Measurements from ENCODE around the gene FARS2.
A peak's percentile ranks its signal among the peaks of the same experiment; 100 is the strongest.

Gene FARS2

GRCh38 chr6:5457041-5457440 is 195.7 kb downstream of the FARS2 start:
- ATAC-seq (replicated peaks) (no peak), DNase-seq (no peak)
- Mint-ChIP-seq H3K27ac (no peak overlapping the region), H3K36me3 (ENCODE audit: insufficient read depth) (no peaks in the 10 kb centered on the region), H3K4me1 (ENCODE audit: low read depth in 2 of 2) (peaks cover 9 to 10% of the 10 kb centered on the region in 2 donors), H3K4me3 (no peak overlapping the region), H3K9me3 (no peaks in the 10 kb centered on the region), H3K27me3 (no peaks in the 10 kb centered on the region)

- Mint-ChIP-seq H3K4me1 (ENCODE audit: low read depth in 2 of 2) (peaks cover 9 to 10% of the 10 kb centered on the region in 2 donors), H3K36me3 (ENCODE audit: insufficient read depth) (no peaks in the 10 kb centered on the region), H3K27me3 (no peaks in the 10 kb centered on the region), H3K27ac (no peak overlapping the region), H3K4me3 (no peak overlapping the region), H3K9me3 (no peaks in the 10 kb centered on the region)
- ATAC-seq (replicated peaks), result no peak
- no peak for DNase-seq
Measured at GRCh38 chr6:5457983-5458683, 196.8 kb downstream of the FARS2 start.

GRCh38 chr6:5459346-5459745 is 198.0 kb downstream of the FARS2 start:
- Mint-ChIP-seq H3K4me1 (ENCODE audit: low read depth in 2 of 2) (peaks cover 9 to 10% of the 10 kb centered on the region in 2 donors), H3K27me3 (no peaks in the 10 kb centered on the region), H3K4me3 (no peak overlapping the region), H3K36me3 (ENCODE audit: insufficient read depth) (no peaks in the 10 kb centered on the region), H3K9me3 (no peaks in the 10 kb centered on the region), H3K27ac (peak overlapping the region in 1 of 2 donors; percentile 7)
- DNase-seq, result no peak
- no peak for ATAC-seq (replicated peaks)

GRCh38 chr6:5461365-5461764 is 200.1 kb downstream of the FARS2 start:
- H3K4me3 Mint-ChIP-seq, result no peak overlapping the region
- no peaks in the 10 kb centered on the region for H3K36me3 Mint-ChIP-seq (ENCODE audit: insufficient read depth)
- H3K27ac Mint-ChIP-seq, result no peak overlapping the region
- H3K9me3 Mint-ChIP-seq, result no peaks in the 10 kb centered on the region
- no peak for DNase-seq
- ATAC-seq (replicated peaks), result no peak
- peaks cover 7 to 9% of the 10 kb centered on the region in 2 donors for H3K4me1 Mint-ChIP-seq (ENCODE audit: low read depth in 2 of 2)
- H3K27me3 Mint-ChIP-seq, result no peaks in the 10 kb centered on the region

GRCh38 chr6:5462856-5463255 is 201.5 kb downstream of the FARS2 start:
- Mint-ChIP-seq H3K4me1 (ENCODE audit: low read depth in 2 of 2) (peaks cover 5 to 9% of the 10 kb centered on the region in 2 donors), H3K36me3 (ENCODE audit: insufficient read depth) (no peaks in the 10 kb centered on the region), H3K27ac (no peak overlapping the region), H3K9me3 (no peaks in the 10 kb centered on the region), H3K27me3 (no peaks in the 10 kb centered on the region), H3K4me3 (no peak overlapping the region)
- ATAC-seq (replicated peaks) (no peak), DNase-seq (no peak)

- no peak for ATAC-seq (replicated peaks)
- no peaks in the 10 kb centered on the region for H3K36me3 Mint-ChIP-seq (ENCODE audit: insufficient read depth)
- no peak for DNase-seq
- no peaks in the 10 kb centered on the region for H3K9me3 Mint-ChIP-seq
- H3K27me3 Mint-ChIP-seq, result no peaks in the 10 kb centered on the region
- H3K27ac Mint-ChIP-seq, result no peak overlapping the region
- H3K4me1 Mint-ChIP-seq (ENCODE audit: low read depth in 2 of 2), result peaks cover 3 to 9% of the 10 kb centered on the region in 2 donors
- H3K4me3 Mint-ChIP-seq, result no peak overlapping the region
Measured at GRCh38 chr6:5463690-5464089, 202.4 kb downstream of the FARS2 start.

- H3K4me3 Mint-ChIP-seq, result no peak overlapping the region
- no peak overlapping the region for H3K27ac Mint-ChIP-seq
- peaks cover 3 to 8% of the 10 kb centered on the region in 2 donors for H3K4me1 Mint-ChIP-seq (ENCODE audit: low read depth in 2 of 2)
- DNase-seq, result no peak
- no peak for ATAC-seq (replicated peaks)
- no peaks in the 10 kb centered on the region for H3K9me3 Mint-ChIP-seq
- H3K36me3 Mint-ChIP-seq (ENCODE audit: insufficient read depth), result no peaks in the 10 kb centered on the region
- no peaks in the 10 kb centered on the region for H3K27me3 Mint-ChIP-seq
Measured at GRCh38 chr6:5464099-5464885, 203.0 kb downstream of the FARS2 start.

GRCh38 chr6:5466281-5467136 is 205.2 kb downstream of the FARS2 start:
- DNase-seq (no peak), ATAC-seq (replicated peaks) (no peak)
- no peaks in the 10 kb centered on the region for H3K27me3 Mint-ChIP-seq
- no peaks in the 10 kb centered on the region for H3K36me3 Mint-ChIP-seq (ENCODE audit: insufficient read depth)
- no peaks in the 10 kb centered on the region for H3K4me1 Mint-ChIP-seq (ENCODE audit: low read depth in 2 of 2)
- no peaks in the 10 kb centered on the region for H3K9me3 Mint-ChIP-seq
- H3K27ac Mint-ChIP-seq, result peak overlapping the region in 1 of 2 donors; percentile 0
- no peak overlapping the region for H3K4me3 Mint-ChIP-seq

- H3K27ac Mint-ChIP-seq, result no peak overlapping the region
- DNase-seq (no peak), ATAC-seq (replicated peaks) (no peak)
- H3K27me3 Mint-ChIP-seq, result no peaks in the 10 kb centered on the region
- no peaks in the 10 kb centered on the region for H3K36me3 Mint-ChIP-seq (ENCODE audit: insufficient read depth)
- no peaks in the 10 kb centered on the region for H3K9me3 Mint-ChIP-seq
- no peak overlapping the region for H3K4me3 Mint-ChIP-seq
- no peaks in the 10 kb centered on the region for H3K4me1 Mint-ChIP-seq (ENCODE audit: low read depth in 2 of 2)
Measured at GRCh38 chr6:5468586-5468985, 207.3 kb downstream of the FARS2 start.

GRCh38 chr6:5469101-5469846 is 208.0 kb downstream of the FARS2 start:
- DNase-seq (no peak), ATAC-seq (replicated peaks) (no peak)
- no peaks in the 10 kb centered on the region for H3K9me3 Mint-ChIP-seq
- H3K4me1 Mint-ChIP-seq (ENCODE audit: low read depth in 2 of 2), result no peaks in the 10 kb centered on the region
- no peak overlapping the region for H3K4me3 Mint-ChIP-seq
- peak overlapping the region in 1 of 2 donors; percentile 61 for H3K27ac Mint-ChIP-seq
- H3K36me3 Mint-ChIP-seq (ENCODE audit: insufficient read depth), result no peaks in the 10 kb centered on the region
- no peaks in the 10 kb centered on the region for H3K27me3 Mint-ChIP-seq

GRCh38 chr6:5471044-5471443 is 209.7 kb downstream of the FARS2 start:
- Mint-ChIP-seq H3K36me3 (ENCODE audit: insufficient read depth) (no peaks in the 10 kb centered on the region), H3K4me1 (ENCODE audit: low read depth in 2 of 2) (peaks cover 2 to 5% of the 10 kb centered on the region in 2 donors), H3K27ac (no peak overlapping the region), H3K27me3 (no peaks in the 10 kb centered on the region), H3K9me3 (no peaks in the 10 kb centered on the region), H3K4me3 (no peak overlapping the region)
- peak; percentile 84 for ATAC-seq (replicated peaks)
- peak; percentile 47 to 54 (median 53) for DNase-seq

GRCh38 chr6:5471637-5472398 is 210.5 kb downstream of the FARS2 start:
- no peak overlapping the region for H3K27ac Mint-ChIP-seq
- no peaks in the 10 kb centered on the region for H3K9me3 Mint-ChIP-seq
- H3K36me3 Mint-ChIP-seq (ENCODE audit: insufficient read depth), result no peaks in the 10 kb centered on the region
- H3K4me3 Mint-ChIP-seq, result no peak overlapping the region
- ATAC-seq (replicated peaks), result no peak
- H3K27me3 Mint-ChIP-seq, result no peaks in the 10 kb centered on the region
- peaks cover 2 to 5% of the 10 kb centered on the region in 2 donors for H3K4me1 Mint-ChIP-seq (ENCODE audit: low read depth in 2 of 2)
- DNase-seq, result no peak

Data from effector memory CD8-positive, alpha-beta T cell (primary cell).